Activated B cell treated with CpG ODN at 0.5 μM for 24 hours (primary cell): ENCODE measurements around the gene BMI1. TPM values are rescaled to one million over a fixed set of nuclear protein-coding genes. Genes with fewer than 3 reads are reported as not detected.

Experiments
- ATAC-seq: fragments of 200-7000 bp; cut with Tn5 transposase; one replicate; pipeline ENCODE4 v1.10.0; 2021; ENCODE audit warnings: low read depth, mild to moderate bottlenecking, moderate library complexity
- CTCF ChIA-PET: fragments of 350-600 bp; sonication (Branson Sonifier 250); formaldehyde crosslinking; loops from one replicate; lab custom pipeline; 2021; ENCODE audit warnings: antibody characterized with exemption; lab: Charles Lee
- POLR2A ChIA-PET: fragments of 350-600 bp; sonication (Branson Sonifier 250); formaldehyde crosslinking; loops from one replicate; lab custom pipeline; 2021; ENCODE audit warnings: antibody characterized with exemption; lab: Charles Lee
- DNase-seq: peaks from one replicate; pipeline ENCODE4 v3.0.0; 2022
- H3K27ac Mint-ChIP-seq: one replicate; pipeline ENCODE4 v1.8.0; 2020; ENCODE audit warnings: mixed read lengths
- H3K27me3 Mint-ChIP-seq: one replicate; pipeline ENCODE4 v1.8.0; 2021; ENCODE audit warnings: mixed read lengths
- H3K36me3 Mint-ChIP-seq: one replicate; pipeline ENCODE4 v1.8.0; 2021; ENCODE audit warnings: low read depth, mixed read lengths
- H3K4me1 Mint-ChIP-seq: one replicate; pipeline ENCODE4 v1.8.0; 2021; ENCODE audit warnings: mixed read lengths
- H3K4me3 Mint-ChIP-seq: one replicate; pipeline ENCODE4 v1.8.0; 2020; ENCODE audit warnings: mild to moderate bottlenecking, mixed read lengths
- H3K9me3 Mint-ChIP-seq: one replicate; pipeline ENCODE4 v1.8.0; 2020; ENCODE audit warnings: mixed read lengths
- CTCF ChIP-seq: fragments of 200-600 bp; IDR thresholded peaks from one replicate; pipeline ENCODE4 v1.8.0; 2022; ENCODE audit warnings: antibody characterized with exemption, mild to moderate bottlenecking
- intact Hi-C: fragments of 100-400 bp; cut with micrococcal nuclease; formaldehyde crosslinking; loops from one replicate; pipeline ENCODE4 v1.15.1; 2024
- total RNA-seq: library from RNA; stranded (reverse); gene quantifications from 2 replicates; pipeline ENCODE4 v1.2.3, GENCODE V29; 2022

BMI1 gene
- 62.3 and 70.1 TPM in 2 replicates for total RNA-seq

DNA sequence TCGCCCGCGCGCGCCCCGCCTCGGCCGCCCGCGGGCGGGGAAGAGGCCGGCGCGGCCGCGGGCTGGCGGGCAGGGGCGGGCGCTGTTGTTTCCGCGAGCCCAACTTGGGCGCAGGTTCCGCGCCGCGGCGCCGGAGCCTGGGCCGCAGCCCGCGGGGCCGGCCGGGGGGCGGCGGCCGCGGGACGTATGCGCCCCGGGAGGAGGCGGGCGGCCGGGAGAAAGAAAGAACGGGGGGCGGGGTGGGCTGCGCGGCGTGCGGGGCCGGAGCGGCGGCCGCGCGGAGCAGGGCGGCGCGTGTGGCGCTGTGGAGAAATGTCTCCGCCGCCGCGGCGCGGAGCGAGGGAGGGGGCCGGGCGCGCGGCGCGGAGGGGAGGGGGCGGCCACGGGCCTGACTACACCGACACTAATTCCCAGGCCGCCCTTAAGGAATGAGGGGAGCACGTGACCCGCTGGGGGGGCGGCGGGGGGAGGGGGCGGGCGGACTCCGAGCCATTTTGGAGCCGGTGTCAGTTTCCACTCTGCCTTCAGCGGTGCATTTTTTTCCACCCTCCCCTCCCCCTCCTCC lies at the start of gene BMI1:
Gene BMI1, plus strand, starts transcription at position 509 of the 565 bp plus-strand sequence. CDS start 5,351 bp downstream, outside the sequence.
- ATAC-seq (peak; percentile 27), DNase-seq (peak; percentile 63)
- peak within 1 kb of the TSS; percentile 89 for H3K27ac Mint-ChIP-seq
- ChIA-PET POLR2A (interaction anchor here (0.6 to 2.8 kb wide), 11 partner anchors 20 to 610 kb away, joined by 3 to 41 read pairs (median 9); no protein-coding TSS in a partner anchor), CTCF (no interaction called here)
- intact Hi-C loops: loop anchor here (1.0 to 5.0 kb wide), 5 partner anchors 20 to 402 kb away; partner anchors contain the start of gene DNAJC1
- H3K4me1 Mint-ChIP-seq: peaks cover 61% of the 10 kb centered on the region
- TF ChIP-seq CTCF: no peak
- H3K9me3 Mint-ChIP-seq: no peaks in the 10 kb centered on the region
- H3K27me3 Mint-ChIP-seq: no peaks in the 10 kb centered on the region
- peaks cover 11% of the 10 kb centered on the region for H3K36me3 Mint-ChIP-seq
- peak within 1 kb of the TSS; percentile 88 for H3K4me3 Mint-ChIP-seq

DNA sequence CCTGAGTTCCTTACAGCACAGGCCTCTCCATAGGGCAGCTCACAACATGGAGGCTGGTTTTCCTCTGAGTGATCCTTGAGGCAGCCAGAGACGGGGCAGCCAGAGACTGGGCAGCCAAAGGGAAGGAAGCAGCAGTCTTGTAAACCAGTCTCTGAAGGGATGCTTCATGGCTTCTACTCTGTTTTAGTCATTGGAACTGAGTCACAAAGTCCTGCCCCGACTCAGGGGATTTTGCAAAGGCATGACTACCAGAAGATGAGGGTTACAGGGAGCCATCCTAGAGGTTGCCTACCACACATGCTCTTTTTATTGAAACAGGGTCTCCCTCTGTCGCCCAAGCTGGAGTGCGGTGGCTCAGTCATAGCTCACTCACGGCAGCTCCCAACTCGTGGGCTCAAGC lies 49.1 kb upstream of the BMI1 start:
- Mint-ChIP-seq H3K27ac (no peak overlapping the region), H3K4me1 (no peaks in the 10 kb centered on the region), H3K36me3 (no peaks in the 10 kb centered on the region), H3K4me3 (no peak overlapping the region), H3K9me3 (no peaks in the 10 kb centered on the region), H3K27me3 (peaks cover 9% of the 10 kb centered on the region)
- ATAC-seq (no peak), DNase-seq (no peak)
- ChIA-PET POLR2A (no interaction called here), CTCF (no interaction called here)
- TF ChIP-seq CTCF: no peak
- intact Hi-C loops: no loop called here

GRCh38 chr10:22278441-22278782 lies 42.5 kb upstream of the BMI1 start:
- no peak overlapping the region for H3K4me3 Mint-ChIP-seq
- ChIA-PET CTCF (no interaction called here), POLR2A (no interaction called here)
- DNase-seq (no peak), ATAC-seq (no peak)
- intact Hi-C loops: no loop called here
- no peaks in the 10 kb centered on the region for H3K9me3 Mint-ChIP-seq
- no peak overlapping the region for H3K27ac Mint-ChIP-seq
- H3K36me3 Mint-ChIP-seq: no peaks in the 10 kb centered on the region
- peaks cover 2% of the 10 kb centered on the region for H3K27me3 Mint-ChIP-seq
- no peaks in the 10 kb centered on the region for H3K4me1 Mint-ChIP-seq
- no peak for TF ChIP-seq CTCF

DNA sequence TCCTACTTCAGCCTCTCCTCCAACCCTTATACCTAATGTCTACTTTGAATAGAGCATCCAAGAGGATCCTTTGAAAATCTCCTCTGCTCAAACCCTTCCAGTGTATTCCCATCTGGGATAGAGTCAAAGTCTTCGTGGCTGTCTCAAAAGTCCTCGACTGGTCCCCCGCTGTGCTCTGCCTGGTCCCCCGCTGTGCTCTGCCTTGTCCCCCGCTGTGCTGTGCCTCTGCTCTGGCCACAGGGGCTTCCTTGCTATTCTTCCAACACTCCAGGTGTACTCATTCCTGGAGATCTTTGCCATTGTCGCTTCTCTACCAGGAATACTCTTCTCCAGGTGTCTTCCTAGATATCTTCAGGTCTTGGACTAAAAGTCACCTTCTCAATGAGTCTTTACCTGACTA lies 40.8 kb upstream of the BMI1 start:
- POLR2A ChIA-PET: interaction anchor here (0.6 kb wide), 1 partner anchor 29 kb away, joined by 5 read pairs; no protein-coding TSS in a partner anchor
- intact Hi-C loops: no loop called here
- Mint-ChIP-seq H3K4me3 (no peak overlapping the region), H3K36me3 (no peaks in the 10 kb centered on the region), H3K27me3 (peaks cover 2% of the 10 kb centered on the region), H3K27ac (no peak overlapping the region), H3K4me1 (no peaks in the 10 kb centered on the region), H3K9me3 (no peaks in the 10 kb centered on the region)
- CTCF ChIA-PET: no interaction called here
- no peak for ATAC-seq
- TF ChIP-seq CTCF: no peak
- no peak for DNase-seq

DNA sequence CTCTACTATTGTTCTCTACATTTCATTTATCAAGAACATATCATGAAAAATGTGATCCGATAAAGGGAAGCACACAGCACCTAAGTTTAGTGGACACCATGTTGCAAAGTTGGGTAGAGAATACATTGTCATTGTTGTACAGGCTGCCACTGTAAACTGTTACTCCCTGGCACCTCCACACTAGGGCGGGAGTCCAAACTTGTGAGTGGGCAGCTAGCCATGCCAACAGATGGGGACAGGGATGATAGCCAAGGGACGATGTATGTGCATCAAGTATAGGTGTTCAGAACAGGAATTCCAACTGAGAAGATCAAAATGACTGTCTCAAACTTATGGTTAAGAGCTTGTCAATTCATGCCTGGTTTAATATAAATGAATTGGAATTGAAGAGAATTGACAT lies 35.8 kb upstream of the BMI1 start:
- ChIA-PET CTCF (no interaction called here), POLR2A (no interaction called here)
- no peaks in the 10 kb centered on the region for H3K36me3 Mint-ChIP-seq
- H3K4me3 Mint-ChIP-seq: no peak overlapping the region
- DNase-seq (no peak), ATAC-seq (no peak)
- intact Hi-C loops: no loop called here
- no peaks in the 10 kb centered on the region for H3K27me3 Mint-ChIP-seq
- no peak overlapping the region for H3K27ac Mint-ChIP-seq
- H3K4me1 Mint-ChIP-seq: no peaks in the 10 kb centered on the region
- TF ChIP-seq CTCF: no peak
- H3K9me3 Mint-ChIP-seq: no peaks in the 10 kb centered on the region
